Tibial nerve (tissue), 4 donors: ENCODE data around the gene POU6F2.

Experiments used
- EP300 ChIP-seq, 2 donors: sonication (generic); formaldehyde crosslinking; IDR thresholded peaks; one replicate each; pipeline ENCODE4 v1.6.1; 2017; ENCODE audit warnings: antibody characterized with exemption in 2 of 2, mild to moderate bottlenecking in 1 of 2
- POLR2A ChIP-seq, 2 donors: fragments of 450-650 bp; IDR thresholded peaks; one replicate each; pipeline ENCODE4 v1.6.1; 2017; ENCODE audit warnings: antibody characterized with exemption in 2 of 2, mild to moderate bottlenecking in 2 of 2, moderate library complexity in 2 of 2
- TF ChIP-seq, protein P1 (sequence below), 5 experiments: fragments of 200-600 bp in 3 of 5; fragments of 450-650 bp in 2 of 5; sonication (generic) in 3 of 5; IDR thresholded peaks; one replicate each; pipeline ENCODE4 v1.5.1; 2016 to 2019; ENCODE audit warnings: antibody characterized with exemption in 5 of 5, mild to moderate bottlenecking in 3 of 5, moderate library complexity in 2 of 5

- TF ChIP-seq POLR2A (IDR thresholded peaks at IDR 0.05) = no peak
- TF ChIP-seq, protein P1, sequence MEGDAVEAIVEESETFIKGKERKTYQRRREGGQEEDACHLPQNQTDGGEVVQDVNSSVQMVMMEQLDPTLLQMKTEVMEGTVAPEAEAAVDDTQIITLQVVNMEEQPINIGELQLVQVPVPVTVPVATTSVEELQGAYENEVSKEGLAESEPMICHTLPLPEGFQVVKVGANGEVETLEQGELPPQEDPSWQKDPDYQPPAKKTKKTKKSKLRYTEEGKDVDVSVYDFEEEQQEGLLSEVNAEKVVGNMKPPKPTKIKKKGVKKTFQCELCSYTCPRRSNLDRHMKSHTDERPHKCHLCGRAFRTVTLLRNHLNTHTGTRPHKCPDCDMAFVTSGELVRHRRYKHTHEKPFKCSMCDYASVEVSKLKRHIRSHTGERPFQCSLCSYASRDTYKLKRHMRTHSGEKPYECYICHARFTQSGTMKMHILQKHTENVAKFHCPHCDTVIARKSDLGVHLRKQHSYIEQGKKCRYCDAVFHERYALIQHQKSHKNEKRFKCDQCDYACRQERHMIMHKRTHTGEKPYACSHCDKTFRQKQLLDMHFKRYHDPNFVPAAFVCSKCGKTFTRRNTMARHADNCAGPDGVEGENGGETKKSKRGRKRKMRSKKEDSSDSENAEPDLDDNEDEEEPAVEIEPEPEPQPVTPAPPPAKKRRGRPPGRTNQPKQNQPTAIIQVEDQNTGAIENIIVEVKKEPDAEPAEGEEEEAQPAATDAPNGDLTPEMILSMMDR (IDR thresholded peaks at IDR 0.05) = no peak
- no peak for TF ChIP-seq EP300 (IDR thresholded peaks at IDR 0.05)
Measured at GRCh38 chr7:38951213-38951612, 26.5 kb upstream of the POU6F2 start.
